PC-3 (cell line): Measurements from ENCODE around the gene CDH12. TPM values are rescaled to one million over a fixed set of nuclear protein-coding genes. Genes with fewer than 3 reads are reported as not detected.
A peak's percentile ranks its signal among the peaks of the same experiment; 100 is the strongest.

Experiments used
- ATAC-seq: fragments of 200-7000 bp; cut with Tn5 transposase; 2 replicates; pipeline ENCODE4 v1.9.1; 2020; ENCODE audit warnings: mild to moderate bottlenecking, moderate library complexity
- BruUV-seq: library from RNA; stranded (reverse); fragments of 400-500 nt; replicated peaks from 2 replicates; lab custom pipeline; 2021; lab: Mats Ljungman, UMichigan
- CTCF ChIA-PET: fragments of 300-600 bp; sonication (Branson Sonifier 250); formaldehyde crosslinking; loops from one replicate; lab custom pipeline; 2022; ENCODE audit warnings: antibody characterized with exemption; lab: Charles Lee
- POLR2A ChIA-PET: fragments of 300-600 bp; sonication (Branson Sonifier 250); formaldehyde crosslinking; loops from one replicate; lab custom pipeline; 2022; ENCODE audit warnings: antibody characterized with exemption; ENCODE audit not compliant: unreplicated experiment; lab: Charles Lee
- DNase-seq: peaks from one replicate; pipeline ENCODE4 v3.0.0-alpha.2; 2015
- H2AFZ ChIP-seq: fragments of 300-600 bp; sonication (generic); 2 replicates; pipeline ENCODE4 v1.6.0; 2016; ENCODE audit warnings: antibody characterized with exemption, low read length
- H3F3A ChIP-seq: fragments of 300-600 bp; sonication (generic); one replicate; pipeline ENCODE4 v1.6.0; 2017; ENCODE audit warnings: antibody characterized with exemption, low read length, control low read depth, mild to moderate bottlenecking; ENCODE audit not compliant: unreplicated experiment
- H3K27ac ChIP-seq: fragments of 300-600 bp; sonication (generic); 2 replicates; pipeline ENCODE4 v1.5.1; 2016; ENCODE audit warnings: mild to moderate bottlenecking, low read length
- H3K27me3 ChIP-seq: fragments of 300-600 bp; sonication (generic); 2 replicates; pipeline ENCODE4 v1.6.1; 2016; ENCODE audit warnings: low read length, mixed read lengths
- H3K36me3 ChIP-seq: fragments of 300-600 bp; sonication (generic); 2 replicates; pipeline ENCODE4 v1.6.1; 2016; ENCODE audit warnings: low read depth, mixed run types, low read length, mixed read lengths
- H3K4me1 ChIP-seq: fragments of 300-600 bp; sonication (generic); 2 replicates; pipeline ENCODE4 v1.5.1; 2016; ENCODE audit warnings: low read length; ENCODE audit not compliant: insufficient read depth
- H3K4me2 ChIP-seq: fragments of 300-600 bp; sonication (generic); 2 replicates; pipeline ENCODE4 v1.6.0; 2016; ENCODE audit warnings: low read length
- H3K4me3 ChIP-seq: fragments of 300-600 bp; sonication (generic); 2 replicates; pipeline ENCODE4 v1.5.1; 2016; ENCODE audit warnings: mild to moderate bottlenecking, low read length, mixed read lengths
- H3K79me2 ChIP-seq: fragments of 300-600 bp; sonication (generic); 2 replicates; pipeline ENCODE4 v1.6.1; 2017; ENCODE audit warnings: low read length, mixed read lengths
- H3K9ac ChIP-seq: fragments of 300-600 bp; sonication (generic); 2 replicates; pipeline ENCODE4 v1.6.0; 2016; ENCODE audit warnings: mild to moderate bottlenecking, low read length
- H3K9me2 ChIP-seq: fragments of 300-600 bp; sonication (generic); replicated peaks from 2 replicates; pipeline ENCODE4 v1.6.1; 2016; ENCODE audit warnings: mixed run types, low read length, mixed read lengths
- H3K9me3 ChIP-seq: fragments of 300-600 bp; sonication (generic); 2 replicates; pipeline ENCODE4 v1.6.1; 2016; ENCODE audit warnings: low read length, mixed read lengths
- H4K20me1 ChIP-seq: fragments of 300-600 bp; sonication (generic); 2 replicates; pipeline ENCODE4 v1.6.1; 2016; ENCODE audit warnings: low read length, mixed read lengths
- EZH2 ChIP-seq: fragments of 300-600 bp; sonication (generic); IDR thresholded peaks from one replicate; pipeline ENCODE4 v1.6.1; 2017; ENCODE audit warnings: antibody characterized with exemption, mild to moderate bottlenecking, low read length; ENCODE audit not compliant: unreplicated experiment
- EZH2phosphoT487 ChIP-seq: fragments of 300-600 bp; sonication (generic); IDR thresholded peaks from 2 replicates; pipeline ENCODE4 v1.6.1; 2018; ENCODE audit warnings: mild to moderate bottlenecking, antibody characterized with exemption, low read length, borderline replicate concordance
- intact Hi-C: fragments of 100-400 bp; cut with micrococcal nuclease; formaldehyde crosslinking; loops from 2 replicates; pipeline ENCODE4 v1.9.0; 2023
- total RNA-seq: library from RNA; depleted of rRNA; stranded (reverse); fragments of >200 nt; gene quantifications from 2 replicates; pipeline ENCODE4 v1.2.3, GENCODE V29; 2014
- TF ChIP-seq, protein P1 (sequence below): fragments of 300-600 bp; sonication (generic); conservative IDR thresholded peaks from 2 replicates; pipeline ENCODE4 v1.5.1; 2017; ENCODE audit warnings: antibody characterized with exemption, low read depth, mild to moderate bottlenecking, low read length

CDH12 gene
- total RNA-seq, 1 experiment from 2014 or later = 0.44 TPM

DNA sequence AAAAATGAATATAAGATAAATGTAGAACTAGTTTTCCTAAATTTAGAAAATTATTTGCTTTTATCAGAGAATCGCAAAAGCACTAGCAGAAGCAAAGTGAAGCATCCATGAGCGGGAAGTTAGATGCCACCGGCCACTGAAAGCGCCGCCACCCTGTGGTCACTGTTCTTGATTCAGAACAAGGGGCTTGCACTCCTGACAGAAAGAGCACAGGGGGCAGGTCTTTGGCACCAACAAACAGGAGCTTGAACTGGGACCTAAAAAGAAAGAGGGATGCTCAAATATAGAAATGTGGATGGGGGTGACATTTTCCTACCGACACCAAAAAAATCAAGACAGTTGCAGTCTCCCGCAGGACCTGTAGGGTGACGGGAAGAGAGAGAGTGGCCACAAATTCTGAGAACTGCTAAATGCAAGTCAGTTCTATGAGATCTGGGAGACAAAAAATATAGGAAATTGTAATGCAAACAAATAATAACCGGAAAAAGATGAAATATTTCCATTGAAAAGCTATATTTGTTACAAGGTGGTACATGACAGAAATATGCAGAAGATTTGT lies 144.3 kb downstream of the CDH12 start:
- POLR2A ChIA-PET = no interaction called here
- ATAC-seq (no peak), DNase-seq (no peak)
- H3K4me2 ChIP-seq = no peak overlapping the region
- H3K4me1 ChIP-seq = no peaks in the 10 kb centered on the region
- no peaks in the 10 kb centered on the region for H3F3A ChIP-seq
- intact Hi-C loops = no loop called here
- no peak overlapping the region for H3K27ac ChIP-seq
- no peaks in the 10 kb centered on the region for H3K36me3 ChIP-seq
- CTCF ChIA-PET = no interaction called here
- no peak overlapping the region for H3K4me3 ChIP-seq
- no TSS peak for BruUV-seq
- H3K79me2 ChIP-seq = no peaks in the 10 kb centered on the region
- no peaks in the 10 kb centered on the region for H3K9me2 ChIP-seq
- H3K9me3 ChIP-seq = no peaks in the 10 kb centered on the region
- H4K20me1 ChIP-seq = no peaks in the 10 kb centered on the region
- H2AFZ ChIP-seq = no peak overlapping the region
- TF ChIP-seq EZH2 (no peak), EZH2phosphoT487 (no peak)
- TF ChIP-seq, protein P1, sequence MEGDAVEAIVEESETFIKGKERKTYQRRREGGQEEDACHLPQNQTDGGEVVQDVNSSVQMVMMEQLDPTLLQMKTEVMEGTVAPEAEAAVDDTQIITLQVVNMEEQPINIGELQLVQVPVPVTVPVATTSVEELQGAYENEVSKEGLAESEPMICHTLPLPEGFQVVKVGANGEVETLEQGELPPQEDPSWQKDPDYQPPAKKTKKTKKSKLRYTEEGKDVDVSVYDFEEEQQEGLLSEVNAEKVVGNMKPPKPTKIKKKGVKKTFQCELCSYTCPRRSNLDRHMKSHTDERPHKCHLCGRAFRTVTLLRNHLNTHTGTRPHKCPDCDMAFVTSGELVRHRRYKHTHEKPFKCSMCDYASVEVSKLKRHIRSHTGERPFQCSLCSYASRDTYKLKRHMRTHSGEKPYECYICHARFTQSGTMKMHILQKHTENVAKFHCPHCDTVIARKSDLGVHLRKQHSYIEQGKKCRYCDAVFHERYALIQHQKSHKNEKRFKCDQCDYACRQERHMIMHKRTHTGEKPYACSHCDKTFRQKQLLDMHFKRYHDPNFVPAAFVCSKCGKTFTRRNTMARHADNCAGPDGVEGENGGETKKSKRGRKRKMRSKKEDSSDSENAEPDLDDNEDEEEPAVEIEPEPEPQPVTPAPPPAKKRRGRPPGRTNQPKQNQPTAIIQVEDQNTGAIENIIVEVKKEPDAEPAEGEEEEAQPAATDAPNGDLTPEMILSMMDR = peak; percentile 14; the same call in 1 of the 2 replicates
- H3K27me3 ChIP-seq = no peaks in the 10 kb centered on the region
- H3K9ac ChIP-seq = no peak overlapping the region

GRCh38 chr5:22706901-22707300 lies 146.2 kb downstream of the CDH12 start:
- no peak for ATAC-seq
- intact Hi-C loops = no loop called here
- Histone ChIP-seq H3K9me2 (no peaks in the 10 kb centered on the region), H3K4me3 (no peak overlapping the region), H4K20me1 (no peaks in the 10 kb centered on the region), H3K27me3 (no peaks in the 10 kb centered on the region), H3K27ac (no peak overlapping the region), H3K4me1 (no peaks in the 10 kb centered on the region), H3K36me3 (no peaks in the 10 kb centered on the region), H3K79me2 (no peaks in the 10 kb centered on the region), H3K4me2 (no peak overlapping the region), H2AFZ (no peak overlapping the region), H3K9ac (no peak overlapping the region), H3K9me3 (no peaks in the 10 kb centered on the region), H3F3A (no peaks in the 10 kb centered on the region)
- BruUV-seq = no TSS peak
- TF ChIP-seq EZH2 (no peak), EZH2phosphoT487 (no peak)
- TF ChIP-seq, protein P1 = no peak
- ChIA-PET POLR2A (no interaction called here), CTCF (no interaction called here)
- DNase-seq = no peak

DNA sequence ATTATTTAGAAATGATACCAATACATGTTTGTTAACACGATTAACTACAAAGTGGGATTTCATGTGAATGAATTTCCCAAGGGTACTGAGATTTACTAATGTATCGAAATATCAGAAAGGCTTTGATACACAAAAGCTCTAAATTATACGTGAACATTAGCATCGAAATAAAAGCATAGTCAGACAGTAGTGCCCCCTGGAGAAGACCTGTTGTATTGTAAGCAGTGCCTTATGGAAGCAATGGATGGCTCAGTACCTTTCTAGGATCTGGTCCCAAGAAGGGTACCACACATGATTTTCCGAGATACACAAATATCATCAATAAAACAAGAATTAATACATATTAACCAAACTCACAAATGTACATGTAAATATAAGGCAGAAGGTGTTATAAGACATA lies 153.8 kb downstream of the CDH12 start:
- TF ChIP-seq EZH2 (no peak), EZH2phosphoT487 (no peak)
- TF ChIP-seq, protein P1 = 0 out of 2 replicates have a peak, but pooled peaks have one; percentile 20
- intact Hi-C loops = no loop called here
- Histone ChIP-seq H3K4me1 (no peaks in the 10 kb centered on the region), H3K9me2 (no peaks in the 10 kb centered on the region), H4K20me1 (no peaks in the 10 kb centered on the region), H3K36me3 (no peaks in the 10 kb centered on the region), H3K27me3 (no peaks in the 10 kb centered on the region), H3F3A (no peaks in the 10 kb centered on the region), H2AFZ (no peak overlapping the region), H3K4me2 (no peak overlapping the region), H3K79me2 (no peaks in the 10 kb centered on the region), H3K27ac (no peak overlapping the region), H3K9ac (no peak overlapping the region), H3K4me3 (no peak overlapping the region), H3K9me3 (no peaks in the 10 kb centered on the region)
- BruUV-seq = no TSS peak
- CTCF ChIA-PET = no interaction called here
- DNase-seq (no peak), ATAC-seq (no peak)
- POLR2A ChIA-PET = no interaction called here
